HPDE6-E6E7 (cell line): ENCODE measurements around the gene APLF.
"Not testable (repeated sequence)": the region's sequence is repeated elsewhere in the genome, so short reads cannot be mapped to it uniquely, and the experiment has no call there.

Experiments
- DNase-seq: peaks from one replicate; pipeline ENCODE4 v3.0.0; 2011; ENCODE audit warnings: missing footprints; ENCODE audit errors: extremely low spot score

Gene APLF

GRCh38 chr2:68527343-68528081, 60.1 kb downstream of the APLF start:
- DNase-seq, result not testable (repeated sequence)

- DNase-seq, result not testable (repeated sequence)
Measured at GRCh38 chr2:68529156-68529555, 61.8 kb downstream of the APLF start.

- not testable (repeated sequence) for DNase-seq
Measured at GRCh38 chr2:68529651-68530050, 62.3 kb downstream of the APLF start.

GRCh38 chr2:68536000-68536399, 68.6 kb downstream of the APLF start:
- DNase-seq, result no peak

GRCh38 chr2:68537011-68537410, 69.6 kb downstream of the APLF start:
- DNase-seq, result no peak

- DNase-seq, result no peak
Measured at GRCh38 chr2:68537809-68538208, 70.4 kb downstream of the APLF start.

GRCh38 chr2:68544811-68545210, 77.4 kb downstream of the APLF start:
- no peak for DNase-seq

- no peak for DNase-seq
Measured at GRCh38 chr2:68548396-68548795, 81.0 kb downstream of the APLF start.

- DNase-seq, result no peak
Measured at GRCh38 chr2:68553098-68553497, 85.7 kb downstream of the APLF start.

- not testable (repeated sequence) for DNase-seq
Measured at GRCh38 chr2:68555425-68556206, 88.2 kb downstream of the APLF start.

- DNase-seq, result peak; percentile 19
Measured at GRCh38 chr2:68556381-68556780, 89.0 kb downstream of the APLF start.

GRCh38 chr2:68558576-68558975, 91.2 kb downstream of the APLF start:
- no peak for DNase-seq

- no peak for DNase-seq
Measured at GRCh38 chr2:68559692-68560091, 92.3 kb downstream of the APLF start.

- DNase-seq, result no peak
Measured at GRCh38 chr2:68560545-68560944, 93.2 kb downstream of the APLF start.

GRCh38 chr2:68561372-68561771, 94.0 kb downstream of the APLF start:
- DNase-seq, result no peak

GRCh38 chr2:68562934-68563333, 95.5 kb downstream of the APLF start:
- DNase-seq, result no peak

- no peak for DNase-seq
Measured at GRCh38 chr2:68564426-68564825, 97.0 kb downstream of the APLF start.

GRCh38 chr2:68565273-68565672, 97.9 kb downstream of the APLF start:
- DNase-seq, result no peak

- DNase-seq, result peak; percentile 63
Measured at GRCh38 chr2:68565858-68566257, 98.5 kb downstream of the APLF start.

GRCh38 chr2:68566362-68566761, 99.0 kb downstream of the APLF start:
- no peak for DNase-seq

- no peak for DNase-seq
Measured at GRCh38 chr2:68568116-68568515, 100.7 kb downstream of the APLF start.

- no peak for DNase-seq
Measured at GRCh38 chr2:68569604-68570003, 102.2 kb downstream of the APLF start.

GRCh38 chr2:68570434-68570833, 103.0 kb downstream of the APLF start:
- DNase-seq, result not testable (repeated sequence)
